ENCODE results near the gene PAQR6.

DNA sequence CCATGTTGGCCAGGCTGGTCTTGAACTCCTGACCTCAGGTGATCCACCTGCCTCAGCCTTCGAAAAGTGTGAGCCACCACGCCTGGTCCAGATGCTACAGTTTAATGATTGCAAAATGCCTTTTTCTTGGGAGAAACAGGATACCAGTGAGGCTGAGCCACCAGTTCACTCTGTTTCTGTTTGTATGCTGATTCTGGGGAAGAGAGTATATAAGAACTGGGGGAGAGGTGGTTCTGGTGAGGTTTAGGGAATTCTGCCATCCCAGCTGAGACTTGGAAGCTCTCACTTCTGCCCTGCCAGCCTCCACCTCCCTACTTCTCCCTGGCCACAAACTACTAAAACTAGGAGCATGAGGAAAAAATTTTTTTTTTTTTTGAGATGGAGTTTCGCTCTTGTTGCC is 43.2 kb downstream of the PAQR6 start:
- TF ChIP-seq, protein P1, sequence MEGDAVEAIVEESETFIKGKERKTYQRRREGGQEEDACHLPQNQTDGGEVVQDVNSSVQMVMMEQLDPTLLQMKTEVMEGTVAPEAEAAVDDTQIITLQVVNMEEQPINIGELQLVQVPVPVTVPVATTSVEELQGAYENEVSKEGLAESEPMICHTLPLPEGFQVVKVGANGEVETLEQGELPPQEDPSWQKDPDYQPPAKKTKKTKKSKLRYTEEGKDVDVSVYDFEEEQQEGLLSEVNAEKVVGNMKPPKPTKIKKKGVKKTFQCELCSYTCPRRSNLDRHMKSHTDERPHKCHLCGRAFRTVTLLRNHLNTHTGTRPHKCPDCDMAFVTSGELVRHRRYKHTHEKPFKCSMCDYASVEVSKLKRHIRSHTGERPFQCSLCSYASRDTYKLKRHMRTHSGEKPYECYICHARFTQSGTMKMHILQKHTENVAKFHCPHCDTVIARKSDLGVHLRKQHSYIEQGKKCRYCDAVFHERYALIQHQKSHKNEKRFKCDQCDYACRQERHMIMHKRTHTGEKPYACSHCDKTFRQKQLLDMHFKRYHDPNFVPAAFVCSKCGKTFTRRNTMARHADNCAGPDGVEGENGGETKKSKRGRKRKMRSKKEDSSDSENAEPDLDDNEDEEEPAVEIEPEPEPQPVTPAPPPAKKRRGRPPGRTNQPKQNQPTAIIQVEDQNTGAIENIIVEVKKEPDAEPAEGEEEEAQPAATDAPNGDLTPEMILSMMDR (IDR thresholded peaks at IDR 0.05), result no peak
- TF ChIP-seq POLR2A (IDR thresholded peaks at IDR 0.05), result no peak
